Measurements from ENCODE around the gene PLEKHA6. TPM values are rescaled to one million over a fixed set of nuclear protein-coding genes. Genes with fewer than 3 reads are reported as not detected.
"Not testable (repeated sequence)": the region's sequence is repeated elsewhere in the genome, so short reads cannot be mapped to it uniquely, and the experiment has no call there.

The PLEKHA6 gene
- total RNA-seq, 1 experiment from 2014 or later = 5.5 TPM

- in situ Hi-C loops (cut with HindIII; ENCODE audit: low pct_unique_long_range_greater_than_20kb, low sequenced_read_pairs); H3K27me3 ChIP-seq (ENCODE audit: control insufficient read depth, insufficient read depth, low read length); H3K27ac ChIP-seq (ENCODE audit: low read length); CTCF ChIA-PET; H3K9me3 ChIP-seq (ENCODE audit: control insufficient read depth, insufficient read depth, low read depth, low read length); ATAC-seq; H3K36me3 ChIP-seq (ENCODE audit: control insufficient read depth, insufficient read depth, low read length); DNase-seq (ENCODE audit: low read depth, low spot score); intact Hi-C loops (cut with micrococcal nuclease; ENCODE audit: unreplicated experiment); BruUV-seq (replicated peaks); POLR2A ChIA-PET; H3K4me3 ChIP-seq (ENCODE audit: low read depth in 2 of 2, low read length in 2 of 2); H3K4me1 ChIP-seq (ENCODE audit: control insufficient read depth, insufficient read depth, low read length): not testable (repeated sequence)
These were observed 122.2 kb downstream of the PLEKHA6 start for GRCh38 chr1:204237515-204237914.

GRCh38 chr1:204232526-204232925, 127.2 kb downstream of the PLEKHA6 start:
- Histone ChIP-seq H3K4me3 (ENCODE audit: low read depth in 2 of 2, low read length in 2 of 2) (no peak overlapping the region), H3K4me1 (ENCODE audit: control insufficient read depth, insufficient read depth, low read length) (no peaks in the 10 kb centered on the region), H3K9me3 (ENCODE audit: control insufficient read depth, insufficient read depth, low read depth, low read length) (no peaks in the 10 kb centered on the region), H3K36me3 (ENCODE audit: control insufficient read depth, insufficient read depth, low read length) (no peaks in the 10 kb centered on the region), H3K27me3 (ENCODE audit: control insufficient read depth, insufficient read depth, low read length) (no peaks in the 10 kb centered on the region), H3K27ac (ENCODE audit: low read length) (no peak overlapping the region)
- ATAC-seq (no peak), DNase-seq (ENCODE audit: low read depth, low spot score) (no peak)
- ChIA-PET POLR2A (no interaction called here), CTCF (no interaction called here)
- BruUV-seq (replicated peaks) = no TSS peak
- TF ChIP-seq, protein P1, sequence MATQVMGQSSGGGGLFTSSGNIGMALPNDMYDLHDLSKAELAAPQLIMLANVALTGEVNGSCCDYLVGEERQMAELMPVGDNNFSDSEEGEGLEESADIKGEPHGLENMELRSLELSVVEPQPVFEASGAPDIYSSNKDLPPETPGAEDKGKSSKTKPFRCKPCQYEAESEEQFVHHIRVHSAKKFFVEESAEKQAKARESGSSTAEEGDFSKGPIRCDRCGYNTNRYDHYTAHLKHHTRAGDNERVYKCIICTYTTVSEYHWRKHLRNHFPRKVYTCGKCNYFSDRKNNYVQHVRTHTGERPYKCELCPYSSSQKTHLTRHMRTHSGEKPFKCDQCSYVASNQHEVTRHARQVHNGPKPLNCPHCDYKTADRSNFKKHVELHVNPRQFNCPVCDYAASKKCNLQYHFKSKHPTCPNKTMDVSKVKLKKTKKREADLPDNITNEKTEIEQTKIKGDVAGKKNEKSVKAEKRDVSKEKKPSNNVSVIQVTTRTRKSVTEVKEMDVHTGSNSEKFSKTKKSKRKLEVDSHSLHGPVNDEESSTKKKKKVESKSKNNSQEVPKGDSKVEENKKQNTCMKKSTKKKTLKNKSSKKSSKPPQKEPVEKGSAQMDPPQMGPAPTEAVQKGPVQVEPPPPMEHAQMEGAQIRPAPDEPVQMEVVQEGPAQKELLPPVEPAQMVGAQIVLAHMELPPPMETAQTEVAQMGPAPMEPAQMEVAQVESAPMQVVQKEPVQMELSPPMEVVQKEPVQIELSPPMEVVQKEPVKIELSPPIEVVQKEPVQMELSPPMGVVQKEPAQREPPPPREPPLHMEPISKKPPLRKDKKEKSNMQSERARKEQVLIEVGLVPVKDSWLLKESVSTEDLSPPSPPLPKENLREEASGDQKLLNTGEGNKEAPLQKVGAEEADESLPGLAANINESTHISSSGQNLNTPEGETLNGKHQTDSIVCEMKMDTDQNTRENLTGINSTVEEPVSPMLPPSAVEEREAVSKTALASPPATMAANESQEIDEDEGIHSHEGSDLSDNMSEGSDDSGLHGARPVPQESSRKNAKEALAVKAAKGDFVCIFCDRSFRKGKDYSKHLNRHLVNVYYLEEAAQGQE (IDR thresholded peaks at IDR 0.05; ENCODE audit: insufficient read depth in 1 of 2, low read depth in 2 of 2, low read length in 1 of 2) = no peak
- TF ChIP-seq, protein P2, sequence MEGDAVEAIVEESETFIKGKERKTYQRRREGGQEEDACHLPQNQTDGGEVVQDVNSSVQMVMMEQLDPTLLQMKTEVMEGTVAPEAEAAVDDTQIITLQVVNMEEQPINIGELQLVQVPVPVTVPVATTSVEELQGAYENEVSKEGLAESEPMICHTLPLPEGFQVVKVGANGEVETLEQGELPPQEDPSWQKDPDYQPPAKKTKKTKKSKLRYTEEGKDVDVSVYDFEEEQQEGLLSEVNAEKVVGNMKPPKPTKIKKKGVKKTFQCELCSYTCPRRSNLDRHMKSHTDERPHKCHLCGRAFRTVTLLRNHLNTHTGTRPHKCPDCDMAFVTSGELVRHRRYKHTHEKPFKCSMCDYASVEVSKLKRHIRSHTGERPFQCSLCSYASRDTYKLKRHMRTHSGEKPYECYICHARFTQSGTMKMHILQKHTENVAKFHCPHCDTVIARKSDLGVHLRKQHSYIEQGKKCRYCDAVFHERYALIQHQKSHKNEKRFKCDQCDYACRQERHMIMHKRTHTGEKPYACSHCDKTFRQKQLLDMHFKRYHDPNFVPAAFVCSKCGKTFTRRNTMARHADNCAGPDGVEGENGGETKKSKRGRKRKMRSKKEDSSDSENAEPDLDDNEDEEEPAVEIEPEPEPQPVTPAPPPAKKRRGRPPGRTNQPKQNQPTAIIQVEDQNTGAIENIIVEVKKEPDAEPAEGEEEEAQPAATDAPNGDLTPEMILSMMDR (IDR thresholded peaks at IDR 0.05) = no peak
- TF ChIP-seq POLR2AphosphoS5 (IDR thresholded peaks at IDR 0.05; ENCODE audit: low read depth, low read length) (no peak), SIN3A (IDR thresholded peaks at IDR 0.05; ENCODE audit: borderline replicate concordance, insufficient read depth, low read depth, low read length) (no peak), TCF7L2 (IDR thresholded peaks at IDR 0.05; ENCODE audit: low read depth, low read length) (no peak)
- intact Hi-C loops (cut with micrococcal nuclease; ENCODE audit: unreplicated experiment) (no loop called here), in situ Hi-C loops (cut with HindIII; ENCODE audit: low pct_unique_long_range_greater_than_20kb, low sequenced_read_pairs) (no loop called here)

DNA sequence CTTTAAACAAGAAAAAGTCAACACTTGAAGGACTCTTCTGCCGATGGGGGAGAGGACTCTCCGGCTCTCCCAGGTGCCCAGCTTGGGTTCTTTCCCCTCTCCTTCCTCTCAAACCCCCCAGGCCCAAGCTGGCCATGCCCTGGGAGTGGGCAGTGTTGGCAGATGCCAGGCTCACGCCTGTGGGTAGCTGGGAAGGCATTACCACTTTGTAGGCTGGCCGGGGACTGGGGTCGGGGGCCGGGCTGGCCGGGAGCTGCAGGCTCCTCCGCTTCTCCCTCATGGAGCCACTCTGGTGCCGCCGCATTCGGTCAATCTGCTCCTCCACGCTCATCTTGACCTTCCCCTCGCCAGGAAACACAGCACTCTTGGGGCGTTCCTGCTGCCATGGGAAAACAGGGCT, 129.5 kb downstream of the PLEKHA6 start:
- Histone ChIP-seq H3K36me3 (ENCODE audit: control insufficient read depth, insufficient read depth, low read length) (no peaks in the 10 kb centered on the region), H3K4me1 (ENCODE audit: control insufficient read depth, insufficient read depth, low read length) (no peaks in the 10 kb centered on the region), H3K27ac (ENCODE audit: low read length) (no peak overlapping the region), H3K9me3 (ENCODE audit: control insufficient read depth, insufficient read depth, low read depth, low read length) (no peaks in the 10 kb centered on the region), H3K27me3 (ENCODE audit: control insufficient read depth, insufficient read depth, low read length) (no peaks in the 10 kb centered on the region), H3K4me3 (ENCODE audit: low read depth in 2 of 2, low read length in 2 of 2) (no peak overlapping the region)
- in situ Hi-C loops (cut with HindIII; ENCODE audit: low pct_unique_long_range_greater_than_20kb, low sequenced_read_pairs) = no loop called here
- DNase-seq (ENCODE audit: low read depth, low spot score) = no peak
- CTCF ChIA-PET = interaction anchor here (0.6 kb wide), 1 partner anchor 129 kb away, joined by 3 read pairs; no protein-coding TSS in a partner anchor
- POLR2A ChIA-PET = interaction anchor here (0.5 kb wide), 1 partner anchor 54 kb away, joined by 3 read pairs; no protein-coding TSS in a partner anchor
- ATAC-seq = no peak
- no peak for TF ChIP-seq POLR2AphosphoS5 (IDR thresholded peaks at IDR 0.05; ENCODE audit: low read depth, low read length)
- TF ChIP-seq, protein P1 (IDR thresholded peaks at IDR 0.05; ENCODE audit: insufficient read depth in 1 of 2, low read depth in 2 of 2, low read length in 1 of 2) = no peak
- no peak for TF ChIP-seq SIN3A (IDR thresholded peaks at IDR 0.05; ENCODE audit: borderline replicate concordance, insufficient read depth, low read depth, low read length)
- TF ChIP-seq, protein P2 (IDR thresholded peaks at IDR 0.05) = no peak
- BruUV-seq (replicated peaks) = no TSS peak
- intact Hi-C loops (cut with micrococcal nuclease; ENCODE audit: unreplicated experiment) = no loop called here

Data from Panc1 (cell line).